ENCODE results near the gene MAST3. TPM values are rescaled to one million over a fixed set of nuclear protein-coding genes. Genes with fewer than 3 reads are reported as not detected.

MAST3 gene
- total RNA-seq, 4 donors from 2014 or later, result 0.59 to 22.5 (median 3.8) TPM

DNA sequence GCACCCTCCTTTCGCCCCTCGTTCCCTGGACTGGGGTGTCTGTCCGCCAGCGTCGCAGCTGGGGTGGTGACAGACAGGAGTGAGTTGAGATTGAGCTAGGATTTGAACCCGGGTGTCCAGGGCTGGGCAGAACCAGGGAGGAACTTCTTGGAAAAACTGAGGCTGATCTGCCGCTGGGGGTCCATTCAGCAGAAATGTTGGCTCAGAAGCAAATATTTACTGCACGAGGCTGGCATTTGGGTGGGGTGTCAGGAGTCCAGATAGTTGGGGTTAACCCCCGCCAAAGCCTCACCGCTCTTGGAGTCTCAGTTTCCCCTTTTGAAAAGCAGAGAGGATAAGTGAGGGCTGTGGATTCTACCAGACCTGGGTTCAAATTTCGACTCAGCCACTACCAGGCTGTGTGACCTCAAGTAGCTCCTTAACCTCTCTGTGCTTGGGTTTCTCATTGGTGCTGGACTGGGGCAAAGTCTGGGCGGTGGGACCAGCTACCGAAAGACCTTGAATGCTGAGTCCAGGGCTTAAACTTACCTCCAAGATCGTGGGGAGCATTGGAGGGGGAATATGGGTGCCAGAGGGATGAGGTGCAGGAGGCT lies 20.9 kb downstream of the MAST3 start:
- no peak for DNase-seq
- TF ChIP-seq, protein P1, sequence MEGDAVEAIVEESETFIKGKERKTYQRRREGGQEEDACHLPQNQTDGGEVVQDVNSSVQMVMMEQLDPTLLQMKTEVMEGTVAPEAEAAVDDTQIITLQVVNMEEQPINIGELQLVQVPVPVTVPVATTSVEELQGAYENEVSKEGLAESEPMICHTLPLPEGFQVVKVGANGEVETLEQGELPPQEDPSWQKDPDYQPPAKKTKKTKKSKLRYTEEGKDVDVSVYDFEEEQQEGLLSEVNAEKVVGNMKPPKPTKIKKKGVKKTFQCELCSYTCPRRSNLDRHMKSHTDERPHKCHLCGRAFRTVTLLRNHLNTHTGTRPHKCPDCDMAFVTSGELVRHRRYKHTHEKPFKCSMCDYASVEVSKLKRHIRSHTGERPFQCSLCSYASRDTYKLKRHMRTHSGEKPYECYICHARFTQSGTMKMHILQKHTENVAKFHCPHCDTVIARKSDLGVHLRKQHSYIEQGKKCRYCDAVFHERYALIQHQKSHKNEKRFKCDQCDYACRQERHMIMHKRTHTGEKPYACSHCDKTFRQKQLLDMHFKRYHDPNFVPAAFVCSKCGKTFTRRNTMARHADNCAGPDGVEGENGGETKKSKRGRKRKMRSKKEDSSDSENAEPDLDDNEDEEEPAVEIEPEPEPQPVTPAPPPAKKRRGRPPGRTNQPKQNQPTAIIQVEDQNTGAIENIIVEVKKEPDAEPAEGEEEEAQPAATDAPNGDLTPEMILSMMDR (IDR thresholded peaks at IDR 0.05), result no peak
- TF ChIP-seq POLR2A (IDR thresholded peaks at IDR 0.05), result no peak
- H3K4me3 ChIP-seq, result peak overlapping the region; percentile 53 to 77
- H3K9me3 ChIP-seq, result no peaks in the 10 kb centered on the region
- H3K27ac ChIP-seq, result peak overlapping the region; percentile 56 to 79
- no peaks in the 10 kb centered on the region for H3K36me3 ChIP-seq
- intact Hi-C loops (cut with DNase I; ENCODE audit: low total_unique reads), result loop anchor here (5.0 to 10.0 kb wide), 2 partner anchors 44 to 126 kb away; no protein-coding TSS in a partner anchor
- H3K4me1 ChIP-seq, result peaks cover 0 to 9% of the 10 kb centered on the region in 2 donors
- H3K27me3 ChIP-seq, result no peaks in the 10 kb centered on the region

DNA sequence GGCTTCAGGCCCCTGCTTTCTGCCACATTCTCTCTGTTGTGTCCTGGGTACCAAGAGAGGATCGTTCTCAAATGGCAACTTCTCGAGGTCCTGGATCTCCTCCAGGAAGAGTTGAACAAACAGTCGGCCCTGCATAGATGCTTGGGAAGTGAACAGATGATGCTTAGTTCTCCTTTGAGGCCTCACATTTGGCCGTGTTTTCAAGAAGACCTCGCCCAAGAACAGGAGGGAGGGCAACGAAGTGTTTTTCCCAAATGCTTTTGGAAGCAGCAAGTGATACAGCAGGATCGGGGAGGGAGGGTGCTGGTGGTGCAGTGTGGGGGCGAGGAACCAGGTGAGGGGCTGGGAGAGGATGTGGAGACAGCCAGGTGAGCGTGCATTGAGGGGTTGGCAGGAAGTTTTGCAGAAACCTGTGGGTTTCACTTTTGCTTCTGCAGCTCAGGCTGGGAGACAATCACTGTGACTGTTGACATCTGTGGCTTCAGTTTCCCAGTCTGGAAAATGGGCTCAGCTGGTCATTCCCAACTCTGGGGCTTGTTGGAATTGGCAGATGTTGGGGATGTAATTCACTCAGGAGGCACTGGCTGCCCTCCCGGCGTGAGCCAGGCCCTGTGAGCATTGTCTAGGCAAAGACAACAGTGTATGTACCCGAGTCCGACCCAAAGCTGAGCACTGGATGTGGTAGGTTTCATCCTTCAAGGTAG lies 21.6 kb downstream of the MAST3 start:
- Histone ChIP-seq H3K36me3 (no peaks in the 10 kb centered on the region), H3K4me1 (peaks cover 0 to 9% of the 10 kb centered on the region in 2 donors), H3K27ac (peak overlapping the region; percentile 36 to 79), H3K4me3 (no peak overlapping the region), H3K9me3 (no peaks in the 10 kb centered on the region), H3K27me3 (no peaks in the 10 kb centered on the region)
- no peak for TF ChIP-seq POLR2A (IDR thresholded peaks at IDR 0.05)
- TF ChIP-seq, protein P1 (IDR thresholded peaks at IDR 0.05), result no peak
- no peak for DNase-seq
- intact Hi-C loops (cut with DNase I; ENCODE audit: low total_unique reads), result loop anchor here (5.0 to 10.0 kb wide), 2 partner anchors 43 to 126 kb away; no protein-coding TSS in a partner anchor

DNA sequence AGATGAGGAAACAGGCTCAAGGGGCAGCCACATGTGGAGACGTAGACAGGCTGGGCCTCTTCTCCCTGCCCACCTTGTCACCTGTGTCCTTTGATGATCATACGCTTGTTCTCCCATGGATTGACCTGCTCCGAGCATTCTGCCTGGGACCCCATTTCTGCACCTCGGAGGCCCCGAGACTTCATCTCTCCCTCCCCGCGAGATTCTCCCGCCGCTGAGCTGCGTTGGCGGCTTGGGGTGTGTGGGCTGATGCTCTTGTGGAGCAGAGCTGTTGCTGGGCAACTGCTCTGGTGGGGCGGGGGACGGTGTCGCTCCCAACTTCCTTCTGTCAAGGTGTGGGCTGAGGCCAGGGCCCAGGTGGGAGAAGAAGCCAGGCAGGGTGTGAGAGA lies 22.1 kb downstream of the MAST3 start:
- H3K27me3 ChIP-seq, result no peaks in the 10 kb centered on the region
- H3K4me3 ChIP-seq, result no peak overlapping the region
- no peak for DNase-seq
- H3K9me3 ChIP-seq, result no peaks in the 10 kb centered on the region
- peaks cover 0 to 9% of the 10 kb centered on the region in 2 donors for H3K4me1 ChIP-seq
- H3K27ac ChIP-seq, result peak overlapping the region; percentile 0 to 36
- no peak for TF ChIP-seq POLR2A (IDR thresholded peaks at IDR 0.05)
- TF ChIP-seq, protein P1 (IDR thresholded peaks at IDR 0.05), result no peak
- no peaks in the 10 kb centered on the region for H3K36me3 ChIP-seq
- intact Hi-C loops (cut with DNase I; ENCODE audit: low total_unique reads), result loop anchor here (5.0 to 10.0 kb wide), 2 partner anchors 43 to 125 kb away; no protein-coding TSS in a partner anchor

DNA sequence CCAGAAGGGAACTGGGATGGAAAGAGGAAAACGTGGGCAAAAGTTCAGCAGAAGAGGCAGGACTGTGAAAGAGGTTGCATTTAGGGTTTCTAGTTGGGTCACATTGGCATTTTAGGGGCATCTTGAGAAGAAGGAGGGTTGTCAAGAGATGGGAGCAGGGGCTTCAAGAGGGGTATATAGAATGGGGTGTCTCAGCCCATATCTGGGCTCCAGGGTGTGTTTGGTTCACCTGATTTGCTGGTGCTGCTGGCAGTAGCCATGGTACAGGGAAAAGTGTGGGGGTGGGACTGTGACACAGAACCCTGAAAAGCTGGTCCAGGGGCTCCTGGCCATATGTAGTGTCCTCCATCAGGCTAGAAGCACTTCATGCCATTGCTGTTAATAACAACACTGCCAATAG lies 22.5 kb downstream of the MAST3 start:
- no peaks in the 10 kb centered on the region for H3K9me3 ChIP-seq
- H3K4me3 ChIP-seq, result no peak overlapping the region
- no peaks in the 10 kb centered on the region for H3K27me3 ChIP-seq
- TF ChIP-seq, protein P1 (IDR thresholded peaks at IDR 0.05), result no peak
- TF ChIP-seq POLR2A (IDR thresholded peaks at IDR 0.05), result no peak
- H3K4me1 ChIP-seq, result peaks cover 0 to 9% of the 10 kb centered on the region in 2 donors
- intact Hi-C loops (cut with DNase I; ENCODE audit: low total_unique reads), result no loop called here
- H3K27ac ChIP-seq, result peak overlapping the region in 1 of 2 donors; percentile 0
- H3K36me3 ChIP-seq, result no peaks in the 10 kb centered on the region
- no peak for DNase-seq

DNA sequence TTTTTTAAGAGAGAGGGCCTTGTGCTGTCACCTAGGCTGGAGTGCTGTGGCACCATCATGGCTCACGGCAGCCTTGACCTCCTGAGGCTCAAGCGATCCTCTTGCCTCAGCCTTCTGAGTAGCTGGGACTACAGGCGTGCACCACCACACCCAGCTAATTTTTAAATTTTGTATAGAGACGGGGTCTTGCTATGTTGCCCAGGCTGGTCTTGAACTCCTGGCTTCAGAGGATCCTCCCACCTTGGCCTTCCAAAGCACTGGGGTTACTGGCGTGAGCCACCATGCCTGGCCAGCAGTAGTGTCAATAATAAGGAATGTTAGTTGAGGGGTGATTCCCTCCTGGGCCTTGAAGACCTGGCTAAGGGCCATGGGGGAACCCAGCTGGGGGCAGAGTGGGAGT lies 23.6 kb downstream of the MAST3 start:
- H3K36me3 ChIP-seq, result no peaks in the 10 kb centered on the region
- peaks cover 0 to 9% of the 10 kb centered on the region in 2 donors for H3K4me1 ChIP-seq
- intact Hi-C loops (cut with DNase I; ENCODE audit: low total_unique reads), result no loop called here
- no peaks in the 10 kb centered on the region for H3K9me3 ChIP-seq
- H3K4me3 ChIP-seq, result no peak overlapping the region
- DNase-seq, result no peak
- no peaks in the 10 kb centered on the region for H3K27me3 ChIP-seq
- no peak for TF ChIP-seq POLR2A (IDR thresholded peaks at IDR 0.05)
- TF ChIP-seq, protein P1 (IDR thresholded peaks at IDR 0.05), result no peak
- H3K27ac ChIP-seq, result no peak overlapping the region

Measured in uterus (tissue), 4 donors.